Hindlimb muscle (tissue), 1 donor: ENCODE results near the gene AOAH. TPM values are rescaled to one million over a fixed set of nuclear protein-coding genes. Genes with fewer than 3 reads are reported as not detected.

Experiments used
- DNase-seq: peaks from one replicate; pipeline ENCODE4 v3.0.0-alpha.2; 2013
- polyA plus RNA-seq: library from polyadenylated mRNA; unstranded; fragments of 120-200 nt; gene quantifications from one replicate; pipeline ENCODE4 v1.2.1, GENCODE V29; 2013; ENCODE audit not compliant: insufficient read length

AOAH gene
- polyA plus RNA-seq, 1 donor: 4.5 TPM

DNA sequence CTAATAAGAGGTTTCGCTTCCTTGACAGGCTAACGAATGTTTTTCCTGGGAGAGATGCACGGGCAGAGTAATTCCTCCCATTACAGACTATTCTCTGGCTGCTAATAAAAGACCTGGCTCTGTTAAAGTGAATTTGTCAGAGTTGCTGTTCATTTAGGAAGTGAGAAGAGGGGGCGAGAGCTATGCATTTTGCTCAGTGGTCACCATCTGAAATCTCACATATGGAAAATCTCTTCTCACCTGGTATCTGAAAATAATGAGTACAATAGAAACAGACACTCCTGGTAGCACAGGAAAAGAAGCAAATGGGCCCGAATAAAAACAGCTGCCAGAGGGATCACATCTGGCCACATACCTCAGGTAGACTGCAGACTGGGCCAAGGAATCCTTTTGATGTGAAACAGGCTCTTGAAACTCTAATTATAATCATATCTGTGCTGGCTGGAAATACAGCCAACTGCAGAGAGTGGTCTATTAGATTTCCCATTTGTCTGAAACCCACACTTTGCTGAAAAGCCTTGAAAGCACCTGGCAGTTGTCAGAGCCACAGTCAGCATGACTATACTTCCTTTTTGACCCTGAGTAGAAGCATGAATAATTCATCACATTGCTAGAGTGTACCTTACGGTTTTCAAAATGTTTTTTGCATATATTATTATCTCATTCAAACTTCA lies 33.6 kb downstream of the AOAH start:
- peak; percentile 6 for DNase-seq

GRCh38 chr7:36690041-36690440 lies 34.3 kb downstream of the AOAH start:
- DNase-seq: no peak

DNA sequence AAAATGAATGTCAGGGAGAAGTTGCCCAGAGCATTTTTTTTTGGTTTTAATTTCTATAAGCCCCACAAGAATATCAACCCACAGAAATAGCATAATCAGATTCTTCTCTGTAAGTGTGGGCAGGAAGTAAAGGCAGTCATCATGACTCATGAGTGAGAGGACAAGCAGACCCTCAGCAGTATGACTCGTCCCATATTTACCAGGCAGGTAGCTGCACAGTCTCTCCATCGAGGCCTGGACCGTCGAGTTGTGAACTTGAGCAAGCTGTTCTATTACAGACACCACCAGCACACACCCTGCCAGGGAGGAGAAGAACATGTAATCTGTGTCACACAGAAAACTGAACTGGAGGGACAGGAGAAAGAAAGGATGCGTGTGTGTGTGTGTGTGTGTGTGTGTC lies 37.8 kb downstream of the AOAH start:
- DNase-seq: no peak

- no peak for DNase-seq
Measured at GRCh38 chr7:36684954-36685353, 39.3 kb downstream of the AOAH start.

DNA sequence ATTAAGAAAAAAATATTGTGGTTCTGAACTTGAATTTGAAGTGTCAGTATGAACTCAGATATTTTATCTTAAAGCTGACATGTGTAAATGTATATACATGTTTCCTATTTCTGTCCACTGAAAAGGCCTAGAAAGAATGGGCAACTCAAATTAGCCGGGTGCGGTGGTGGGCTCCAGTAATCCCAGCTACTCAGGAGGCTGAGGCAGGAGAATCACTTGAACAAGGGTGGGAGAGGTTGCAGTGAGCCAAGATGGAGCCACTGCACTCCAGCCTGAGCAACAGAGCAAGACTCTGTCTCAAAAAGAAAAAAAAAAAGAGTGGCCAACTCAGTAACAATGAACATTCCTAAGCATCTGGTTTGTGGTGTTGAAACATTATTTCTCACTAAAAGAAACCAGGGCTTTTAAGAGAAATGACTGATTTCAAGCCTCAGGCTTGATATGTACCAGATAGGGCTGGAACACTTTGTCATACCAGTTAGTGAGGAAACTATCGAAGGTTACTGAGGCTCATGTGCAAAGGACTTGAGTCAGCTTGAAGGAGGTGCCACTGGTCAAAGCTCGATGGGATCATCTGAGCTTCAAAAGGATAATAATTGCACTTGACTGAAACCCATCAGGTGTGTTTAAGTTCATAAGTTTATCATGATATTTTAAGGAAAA lies 40.5 kb downstream of the AOAH start:
- no peak for DNase-seq

DNA sequence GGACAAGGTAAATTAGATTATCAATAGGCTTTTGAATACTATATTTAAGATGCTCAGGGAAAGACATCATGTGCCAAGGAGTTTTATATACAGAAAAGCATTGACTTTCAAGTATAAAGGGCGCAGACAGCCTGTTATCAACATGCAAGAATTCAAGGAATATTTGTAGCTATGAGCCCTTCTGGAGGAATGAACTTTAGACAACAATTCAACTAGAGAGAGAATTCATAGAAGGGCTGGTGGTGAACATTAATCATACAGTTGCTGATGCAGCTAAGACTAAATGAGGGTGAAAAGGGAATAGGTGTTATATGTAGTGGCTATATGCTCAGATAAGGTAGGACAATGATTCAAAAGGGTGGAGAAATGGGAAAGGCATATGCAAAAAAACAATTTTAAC lies 41.2 kb downstream of the AOAH start:
- no peak for DNase-seq

DNA sequence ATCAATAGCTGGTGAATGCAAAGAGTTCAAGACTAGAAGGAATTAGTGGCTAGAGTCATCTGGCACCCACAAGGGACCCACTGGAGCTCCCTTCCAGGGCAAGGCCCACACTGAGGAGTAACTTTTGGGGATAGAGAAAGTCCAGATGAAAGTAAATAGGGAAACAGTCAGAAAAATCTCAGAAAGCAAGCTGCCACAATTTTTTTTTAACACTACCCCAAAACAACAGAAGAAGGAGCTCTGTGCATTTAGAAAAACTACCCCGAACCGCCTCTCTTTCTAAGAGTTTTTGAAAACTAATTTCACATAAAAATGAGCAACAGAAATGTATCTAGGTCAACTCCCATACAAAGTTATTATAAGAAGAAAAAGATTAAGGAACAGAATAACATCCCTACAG lies 42.2 kb downstream of the AOAH start:
- DNase-seq: no peak

DNA sequence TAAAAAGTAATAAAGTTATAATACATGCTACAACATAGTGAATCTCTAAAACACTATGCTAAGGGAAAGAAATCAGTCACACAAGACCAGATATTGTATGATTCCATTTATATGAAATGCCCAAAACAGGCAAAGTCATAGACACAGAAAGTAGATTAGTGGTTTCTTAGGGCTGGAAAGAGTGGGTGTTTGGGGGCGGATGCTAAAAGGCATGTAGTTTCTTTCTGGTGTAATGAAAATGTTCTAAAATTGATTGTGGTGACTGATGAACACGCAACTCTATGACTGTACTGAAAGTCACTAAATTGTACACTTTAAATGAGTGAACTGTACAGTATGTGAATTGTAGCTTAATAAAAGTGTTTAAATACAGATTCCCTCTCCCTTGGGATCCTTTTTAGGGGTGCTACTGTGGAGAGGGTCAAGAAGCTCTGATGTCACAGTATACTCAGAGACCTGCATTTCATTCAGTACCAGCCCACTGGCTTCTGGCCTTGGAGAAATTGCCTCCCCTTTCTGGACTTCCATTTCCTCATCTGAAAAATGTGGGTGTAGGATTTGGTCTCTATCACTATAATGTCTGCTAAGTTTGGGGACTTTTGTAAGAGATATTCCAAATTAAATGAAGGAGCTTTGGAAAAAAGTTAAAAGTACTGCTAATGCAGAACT lies 46.4 kb downstream of the AOAH start:
- DNase-seq: no peak

- no peak for DNase-seq
Measured at GRCh38 chr7:36673703-36674102, 50.6 kb downstream of the AOAH start.

- no peak for DNase-seq
Measured at GRCh38 chr7:36671432-36671829, 52.9 kb downstream of the AOAH start.

DNA sequence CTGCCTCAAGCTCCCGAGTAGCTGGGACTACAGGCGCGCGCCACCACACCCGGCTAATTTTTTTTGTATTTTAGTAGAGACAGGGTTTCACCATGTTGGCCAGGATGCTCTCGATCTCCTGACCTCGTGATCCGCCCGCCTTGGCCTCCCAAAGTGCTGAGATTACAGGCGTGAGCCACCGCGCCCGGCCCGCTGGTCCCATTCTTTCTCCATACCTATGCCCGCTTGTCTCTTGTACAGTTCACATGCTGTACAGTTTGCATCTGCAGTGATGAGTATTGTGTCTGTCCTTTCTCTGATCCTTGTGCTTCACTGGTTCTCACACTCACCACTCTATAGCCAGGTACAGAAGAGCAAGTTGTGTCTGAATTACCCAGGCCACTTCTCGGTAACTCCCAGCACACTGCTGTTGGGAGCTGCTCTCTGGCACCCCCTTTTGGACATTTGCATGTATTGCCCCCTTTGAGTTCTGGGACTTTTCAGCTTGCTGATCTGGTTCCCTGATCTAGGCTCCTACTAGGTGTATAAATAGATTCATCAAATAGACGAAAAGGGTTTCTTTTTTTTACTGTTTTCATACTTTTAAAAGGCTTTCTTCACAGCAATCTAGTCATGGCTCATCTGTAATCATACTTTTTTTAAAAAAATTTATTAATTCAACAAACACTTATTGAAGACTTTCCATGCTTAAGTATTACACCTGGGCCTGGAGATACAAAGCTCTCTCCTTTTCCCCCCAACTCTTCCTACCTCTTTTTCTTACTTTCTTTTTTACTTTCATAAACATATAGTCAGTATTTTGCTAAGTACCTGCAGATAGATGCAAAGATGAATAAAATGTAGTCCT lies 53.5 kb downstream of the AOAH start:
- DNase-seq: no peak

DNA sequence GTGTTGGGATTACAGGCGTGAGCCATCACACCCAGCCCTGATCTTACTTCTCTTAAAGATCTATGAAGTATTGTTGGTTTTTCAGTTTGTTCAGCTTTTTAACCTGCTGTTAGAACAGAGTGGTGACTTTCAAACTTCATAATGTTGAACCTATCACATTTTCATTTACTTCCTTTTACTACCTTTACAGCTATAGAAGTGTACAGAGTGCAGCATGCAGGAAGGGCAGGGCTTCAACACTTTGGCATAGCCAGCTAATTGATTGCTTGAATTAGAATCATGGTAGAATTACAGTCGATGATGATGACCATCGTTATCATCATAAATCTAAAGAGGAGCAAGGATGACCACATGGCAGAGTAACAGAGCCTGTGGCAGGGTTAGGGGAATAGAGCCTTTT lies 55.5 kb downstream of the AOAH start:
- DNase-seq: no peak

DNA sequence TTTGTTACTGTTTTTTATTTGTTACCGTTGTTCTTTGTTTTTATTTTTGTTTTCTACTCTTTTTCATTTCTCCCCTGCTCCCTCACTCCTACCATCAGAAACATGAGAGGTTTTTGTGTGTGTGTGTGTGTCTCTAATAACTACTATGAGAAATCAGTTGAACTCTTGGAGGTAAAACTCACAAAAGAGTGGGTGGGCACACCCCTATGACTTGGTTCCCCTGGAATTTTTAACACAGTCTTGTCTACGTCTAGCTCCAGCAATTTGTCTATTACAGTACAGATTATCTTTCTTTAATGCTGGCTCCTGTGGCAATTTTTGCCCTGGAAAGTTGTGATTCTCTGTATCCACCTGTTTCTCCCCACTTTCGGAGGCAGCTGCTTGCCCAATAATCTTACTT lies 56.2 kb downstream of the AOAH start:
- no peak for DNase-seq

GRCh38 chr7:36667007-36667745 lies 57.1 kb downstream of the AOAH start:
- no peak for DNase-seq

GRCh38 chr7:36663481-36663880 lies 60.8 kb downstream of the AOAH start:
- DNase-seq: no peak

DNA sequence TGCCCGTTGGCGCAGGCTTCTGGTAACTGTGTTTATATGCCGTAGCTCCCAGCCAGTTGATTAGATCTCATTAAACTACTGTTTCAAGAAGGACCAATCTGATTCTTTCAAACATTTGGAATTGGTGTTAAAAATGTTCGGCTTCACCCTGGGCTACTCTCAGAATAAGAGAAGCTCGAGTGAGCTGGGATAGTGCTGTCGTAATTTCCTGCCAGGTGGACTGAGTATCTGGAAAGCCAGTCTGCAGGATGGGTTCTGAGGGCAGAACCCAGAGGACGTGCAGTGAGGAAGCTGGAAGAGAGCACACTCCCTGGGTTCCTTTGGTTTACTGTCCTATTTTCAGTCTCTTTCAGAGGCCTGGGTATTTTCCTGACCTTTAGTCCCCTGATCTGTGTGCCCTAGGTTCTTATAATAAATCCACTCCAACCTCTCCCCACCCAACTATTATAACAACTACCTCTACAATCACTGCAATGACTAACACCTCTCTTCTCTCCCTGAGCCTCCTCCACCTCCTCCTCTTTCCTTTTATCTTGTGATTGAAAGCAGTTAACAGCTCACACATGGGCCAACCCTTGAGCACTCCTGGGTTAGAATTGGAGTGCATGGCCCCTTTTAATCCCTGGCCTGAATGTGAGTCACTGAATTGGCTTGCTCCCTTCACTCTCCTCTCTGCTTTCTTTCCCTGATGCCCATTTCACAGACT lies 63.0 kb downstream of the AOAH start:
- no peak for DNase-seq

DNA sequence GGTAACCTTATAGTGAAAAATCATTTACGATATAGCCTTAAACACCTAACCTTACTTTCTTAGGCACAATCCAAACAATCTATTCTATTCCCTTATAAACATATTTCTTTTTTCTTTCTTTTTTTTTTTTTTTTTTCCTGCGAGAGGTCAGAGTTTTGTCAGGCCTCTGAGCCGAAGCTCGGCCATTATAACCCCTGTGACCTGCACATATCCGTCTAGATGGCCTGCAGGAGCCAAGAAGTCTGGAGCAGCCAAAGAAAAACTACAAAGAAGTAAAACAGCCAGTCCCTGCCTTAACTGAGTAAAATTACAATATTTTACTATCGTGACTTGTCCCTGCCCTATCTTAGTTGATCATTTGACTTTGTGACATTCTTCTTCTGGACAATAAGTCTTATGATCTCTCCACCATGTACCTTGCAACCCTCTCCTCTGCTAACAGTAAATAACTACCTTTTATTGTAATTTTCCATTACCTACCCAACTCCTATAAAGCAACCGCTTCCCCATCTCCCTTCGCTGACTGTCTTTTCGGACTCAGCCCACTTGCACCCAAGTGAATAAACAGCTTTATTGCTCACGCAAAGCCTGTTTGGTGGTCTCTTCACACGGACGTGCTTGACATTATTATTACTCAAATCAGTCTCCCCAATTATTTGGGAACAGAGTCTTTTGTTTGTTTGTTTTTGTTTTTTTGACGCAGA lies 64.5 kb downstream of the AOAH start:
- DNase-seq: no peak

- no peak for DNase-seq
Measured at GRCh38 chr7:36659172-36659516, 65.2 kb downstream of the AOAH start.

- no peak for DNase-seq
Measured at GRCh38 chr7:36658335-36659171, 65.7 kb downstream of the AOAH start.

GRCh38 chr7:36657036-36657660 lies 67.1 kb downstream of the AOAH start:
- no peak for DNase-seq
